ENCODE results near the gene SPTBN4. TPM values are rescaled to one million over a fixed set of nuclear protein-coding genes. Genes with fewer than 3 reads are reported as not detected.
"Not testable (repeated sequence)": the region's sequence is repeated elsewhere in the genome, so short reads cannot be mapped to it uniquely, and the experiment has no call there.

The SPTBN4 gene
- total RNA-seq, 5 donors from 2014 or later (not counting 1 experiment from before 2014, with no cell fraction given): 0.37 to 1.2 (median 0.66) TPM

DNA sequence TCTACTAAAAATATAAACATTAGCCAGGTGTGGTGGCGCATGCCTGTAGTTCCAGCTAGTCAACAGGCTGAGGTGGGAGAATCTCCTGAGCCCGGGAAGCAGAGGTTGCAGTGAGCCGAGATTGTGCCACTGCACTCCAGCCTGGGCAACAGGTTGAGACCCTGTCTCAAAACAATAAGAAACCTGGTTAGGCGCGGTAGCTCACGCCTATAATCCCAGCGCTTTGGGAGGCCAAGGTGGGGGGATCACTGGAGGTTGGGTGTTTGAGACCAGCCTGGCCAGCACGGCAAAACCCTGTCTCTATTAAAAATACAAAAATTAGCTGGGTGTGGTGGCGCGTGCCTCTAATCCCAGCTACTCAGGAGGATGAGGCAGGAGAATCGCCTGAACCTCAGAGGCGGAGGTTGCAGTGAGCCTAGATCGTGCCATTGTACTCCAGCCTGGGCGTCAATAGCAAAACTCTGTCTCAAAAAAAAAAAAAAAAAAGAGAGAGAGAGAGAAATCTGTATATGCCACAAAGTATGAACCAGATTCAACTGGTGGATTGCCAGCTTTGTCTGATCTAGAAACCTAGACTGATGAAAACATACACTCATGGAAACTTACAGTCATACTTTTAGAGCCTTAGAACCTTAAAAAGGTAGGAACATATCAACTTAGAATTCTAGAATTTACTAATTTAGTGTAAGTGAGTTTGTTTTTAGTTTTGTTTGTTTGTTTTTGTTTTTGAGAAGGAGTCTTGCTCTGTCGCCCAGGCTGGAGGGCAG lies 9.3 kb downstream of the SPTBN4 start:
- H3K27ac Mint-ChIP-seq; H3K27ac ChIP-seq (ENCODE audit: low read length); H3K4me1 Mint-ChIP-seq; H3K27me3 ChIP-seq (replicated peaks in 1 of 2; ENCODE audit: control insufficient read depth in 2 of 2, extremely low read depth in 1 of 2, insufficient read depth in 2 of 2, low read length in 1 of 2); H3K9me3 Mint-ChIP-seq; H3K9me3 ChIP-seq; H3K36me3 Mint-ChIP-seq; DNase-seq; H3K27me3 Mint-ChIP-seq; H3K4me3 Mint-ChIP-seq; H3K36me3 ChIP-seq (ENCODE audit: control insufficient read depth in 2 of 2, extremely low read depth in 1 of 2, insufficient read depth in 1 of 2, low read length in 1 of 2); POLR2A ChIA-PET; ATAC-seq (replicated peaks in 1 of 4); H3K4me1 ChIP-seq (ENCODE audit: control insufficient read depth in 1 of 2, extremely low read depth in 1 of 2, insufficient read depth in 2 of 2, low read length in 2 of 2); H3K4me3 ChIP-seq (ENCODE audit: control insufficient read depth in 1 of 2, extremely low read depth in 1 of 2, low read length in 1 of 2): not testable (repeated sequence)
- CTCF ChIA-PET: interaction anchor here in 1 of 2 donors (0.6 kb wide), 1 partner anchor 655 kb away, joined by 6 read pairs; no protein-coding TSS in a partner anchor
- 88% methylated on average over 11 of the region's 15 CpGs for WGBS (ENCODE audit: insufficient coverage)

DNA sequence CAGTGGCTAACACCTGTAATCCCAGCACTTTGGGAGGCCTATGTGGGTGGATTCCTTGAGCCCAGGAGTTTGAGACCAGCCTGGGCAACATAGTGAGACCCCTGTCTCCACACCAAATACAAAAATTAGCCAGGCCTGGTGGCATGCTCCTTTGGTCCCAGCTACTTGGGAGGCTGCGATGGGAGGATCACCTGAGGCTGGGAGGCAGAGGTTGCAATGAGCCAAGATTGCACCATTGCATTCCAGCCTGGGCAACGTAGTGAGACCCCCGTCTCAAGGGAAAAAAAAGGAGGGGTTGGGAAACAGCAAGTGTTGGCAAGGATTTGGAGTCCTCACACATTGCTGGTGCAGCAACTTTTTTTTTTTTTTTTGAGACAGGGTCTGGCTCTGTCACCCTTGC lies 19.2 kb downstream of the SPTBN4 start:
- Histone ChIP-seq H3K9me3 (no peaks in the 10 kb centered on the region), H3K4me3 (ENCODE audit: control insufficient read depth in 1 of 2, extremely low read depth in 1 of 2, low read length in 1 of 2) (no peak overlapping the region), H3K27me3 (replicated peaks in 1 of 2; ENCODE audit: control insufficient read depth in 2 of 2, extremely low read depth in 1 of 2, insufficient read depth in 2 of 2, low read length in 1 of 2) (peaks cover 0 to 62% of the 10 kb centered on the region in 2 experiments), H3K27ac (ENCODE audit: low read length) (no peak overlapping the region), H3K4me1 (ENCODE audit: control insufficient read depth in 1 of 2, extremely low read depth in 1 of 2, insufficient read depth in 2 of 2, low read length in 2 of 2) (peaks cover 0 to 6% of the 10 kb centered on the region in 2 experiments), H3K36me3 (ENCODE audit: control insufficient read depth in 2 of 2, extremely low read depth in 1 of 2, insufficient read depth in 1 of 2, low read length in 1 of 2) (no peaks in the 10 kb centered on the region)
- DNase-seq (no peak), ATAC-seq (replicated peaks in 1 of 4) (no peak)
- WGBS (ENCODE audit: insufficient coverage): 86% methylated on average over 3 of the region's 3 CpGs
- Mint-ChIP-seq H3K36me3 (no peaks in the 10 kb centered on the region), H3K27me3 (peaks cover 28 to 31% of the 10 kb centered on the region in 2 donors), H3K27ac (no peak overlapping the region), H3K9me3 (no peaks in the 10 kb centered on the region), H3K4me1 (peaks cover 2 to 6% (median 3%) of the 10 kb centered on the region in 3 donors), H3K4me3 (no peak overlapping the region)
- POLR2A ChIA-PET: no interaction called here
- CTCF ChIA-PET: no interaction called here

DNA sequence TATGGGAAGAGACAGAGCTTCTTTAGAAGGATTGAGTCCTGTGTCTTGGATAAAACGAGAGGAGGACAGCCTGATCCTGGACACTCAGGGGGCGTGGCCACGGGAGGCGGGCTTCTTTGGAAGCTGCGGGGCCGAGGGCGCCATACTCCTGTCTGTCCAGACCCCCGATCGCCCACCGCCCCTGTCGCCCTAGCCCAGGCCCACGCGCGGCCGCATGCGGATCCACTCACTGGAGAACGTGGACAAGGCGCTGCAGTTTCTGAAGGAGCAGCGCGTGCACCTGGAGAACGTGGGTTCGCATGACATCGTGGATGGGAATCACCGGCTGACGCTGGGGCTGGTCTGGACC lies 23.1 kb downstream of the SPTBN4 start:
- Histone ChIP-seq H3K9me3 (no peaks in the 10 kb centered on the region), H3K36me3 (ENCODE audit: control insufficient read depth in 2 of 2, extremely low read depth in 1 of 2, insufficient read depth in 1 of 2, low read length in 1 of 2) (no peaks in the 10 kb centered on the region), H3K4me3 (ENCODE audit: control insufficient read depth in 1 of 2, extremely low read depth in 1 of 2, low read length in 1 of 2) (no peak overlapping the region), H3K4me1 (ENCODE audit: control insufficient read depth in 1 of 2, extremely low read depth in 1 of 2, insufficient read depth in 2 of 2, low read length in 2 of 2) (peaks cover 0 to 6% of the 10 kb centered on the region in 2 experiments), H3K27ac (ENCODE audit: low read length) (no peak overlapping the region), H3K27me3 (replicated peaks in 1 of 2; ENCODE audit: control insufficient read depth in 2 of 2, extremely low read depth in 1 of 2, insufficient read depth in 2 of 2, low read length in 1 of 2) (peaks cover 0 to 51% of the 10 kb centered on the region in 2 experiments)
- Mint-ChIP-seq H3K27me3 (peaks cover 27 to 34% of the 10 kb centered on the region in 2 donors), H3K4me1 (peaks cover 2 to 6% (median 3%) of the 10 kb centered on the region in 3 donors), H3K4me3 (no peak overlapping the region), H3K9me3 (no peaks in the 10 kb centered on the region), H3K27ac (no peak overlapping the region), H3K36me3 (no peaks in the 10 kb centered on the region)
- POLR2A ChIA-PET: no interaction called here
- ATAC-seq (replicated peaks in 1 of 4) (no peak), DNase-seq (no peak)
- WGBS (ENCODE audit: insufficient coverage): 73% methylated on average over 25 of the region's 25 CpGs
- CTCF ChIA-PET: no interaction called here

DNA sequence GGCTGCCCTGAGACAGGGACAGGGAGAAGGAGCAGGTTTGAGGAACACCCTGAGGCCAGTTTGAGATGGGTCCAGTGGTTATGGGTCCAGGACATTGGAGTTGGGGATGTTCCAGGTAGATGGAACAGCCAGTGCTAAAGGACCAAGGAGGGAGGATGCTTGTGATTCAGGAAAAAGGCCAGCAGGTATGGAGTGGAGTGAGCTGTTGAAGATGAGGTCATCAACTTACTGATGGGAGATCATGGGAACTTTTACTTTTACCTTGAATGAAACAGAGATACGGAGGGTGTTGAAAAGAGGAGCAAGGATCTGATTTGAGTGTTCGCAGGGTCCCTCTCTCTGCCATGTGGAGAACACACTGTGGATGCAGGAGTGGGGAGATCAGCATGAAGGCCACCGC lies 25.5 kb downstream of the SPTBN4 start:
- Mint-ChIP-seq H3K36me3 (no peaks in the 10 kb centered on the region), H3K27ac (no peak overlapping the region), H3K4me1 (peaks cover 2 to 6% (median 3%) of the 10 kb centered on the region in 3 donors), H3K27me3 (peaks cover 16 to 27% of the 10 kb centered on the region in 2 donors), H3K4me3 (no peak overlapping the region), H3K9me3 (no peaks in the 10 kb centered on the region)
- Histone ChIP-seq H3K36me3 (ENCODE audit: control insufficient read depth in 2 of 2, extremely low read depth in 1 of 2, insufficient read depth in 1 of 2, low read length in 1 of 2) (no peaks in the 10 kb centered on the region), H3K4me1 (ENCODE audit: control insufficient read depth in 1 of 2, extremely low read depth in 1 of 2, insufficient read depth in 2 of 2, low read length in 2 of 2) (peaks cover 0 to 6% of the 10 kb centered on the region in 2 experiments), H3K27ac (ENCODE audit: low read length) (no peak overlapping the region), H3K4me3 (ENCODE audit: control insufficient read depth in 1 of 2, extremely low read depth in 1 of 2, low read length in 1 of 2) (no peak overlapping the region), H3K9me3 (no peaks in the 10 kb centered on the region), H3K27me3 (replicated peaks in 1 of 2; ENCODE audit: control insufficient read depth in 2 of 2, extremely low read depth in 1 of 2, insufficient read depth in 2 of 2, low read length in 1 of 2) (peaks cover 0 to 34% of the 10 kb centered on the region in 2 experiments)
- POLR2A ChIA-PET: interaction anchor here in 1 of 2 donors (0.7 kb wide), 1 partner anchor 194 kb away, joined by 3 read pairs; no protein-coding TSS in a partner anchor
- DNase-seq (no peak), ATAC-seq (replicated peaks in 1 of 4) (no peak)
- CTCF ChIA-PET: interaction anchor here in 1 of 2 donors (0.6 kb wide), 1 partner anchor 30 kb away, joined by 8 read pairs; no protein-coding TSS in a partner anchor
- WGBS (ENCODE audit: insufficient coverage): 100% methylated on average over 2 of the region's 3 CpGs

DNA sequence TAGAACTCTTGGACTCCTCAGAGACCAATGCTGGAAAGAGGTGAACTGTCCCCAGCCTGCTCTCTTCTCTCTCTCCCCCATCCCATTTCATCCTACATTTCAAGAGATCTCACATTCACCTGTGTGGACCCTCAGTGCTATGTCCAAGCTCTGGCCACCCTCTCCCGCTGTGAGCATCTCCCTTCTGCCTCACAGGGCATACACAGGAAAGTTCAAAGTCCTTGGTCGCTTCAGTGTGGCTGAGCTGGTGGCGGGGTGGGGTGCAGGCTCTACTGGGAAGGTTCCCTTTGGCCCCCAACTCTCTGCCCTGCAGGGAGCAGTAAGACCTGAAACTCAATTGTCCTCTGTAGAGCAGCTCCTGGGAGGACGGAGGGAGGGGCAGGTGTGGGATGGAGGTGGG lies 27.0 kb downstream of the SPTBN4 start:
- H3K4me3 ChIP-seq (ENCODE audit: control insufficient read depth in 1 of 2, extremely low read depth in 1 of 2, low read length in 1 of 2): no peak overlapping the region
- no peak overlapping the region for H3K27ac ChIP-seq (ENCODE audit: low read length)
- Mint-ChIP-seq H3K4me3 (no peak overlapping the region), H3K9me3 (no peaks in the 10 kb centered on the region), H3K27me3 (peaks cover 8 to 19% of the 10 kb centered on the region in 2 donors), H3K27ac (no peak overlapping the region), H3K4me1 (no peaks in the 10 kb centered on the region), H3K36me3 (no peaks in the 10 kb centered on the region)
- ChIA-PET POLR2A (no interaction called here), CTCF (no interaction called here)
- H3K27me3 ChIP-seq (replicated peaks in 1 of 2; ENCODE audit: control insufficient read depth in 2 of 2, extremely low read depth in 1 of 2, insufficient read depth in 2 of 2, low read length in 1 of 2): peaks cover 0 to 20% of the 10 kb centered on the region in 2 experiments
- no peaks in the 10 kb centered on the region for H3K4me1 ChIP-seq (ENCODE audit: control insufficient read depth in 1 of 2, extremely low read depth in 1 of 2, insufficient read depth in 2 of 2, low read length in 2 of 2)
- H3K36me3 ChIP-seq (ENCODE audit: control insufficient read depth in 2 of 2, extremely low read depth in 1 of 2, insufficient read depth in 1 of 2, low read length in 1 of 2): no peaks in the 10 kb centered on the region
- WGBS (ENCODE audit: insufficient coverage): 40% methylated on average over 2 of the region's 4 CpGs
- no peak for ATAC-seq (replicated peaks in 1 of 4)
- H3K9me3 ChIP-seq: no peaks in the 10 kb centered on the region
- DNase-seq: no peak

DNA sequence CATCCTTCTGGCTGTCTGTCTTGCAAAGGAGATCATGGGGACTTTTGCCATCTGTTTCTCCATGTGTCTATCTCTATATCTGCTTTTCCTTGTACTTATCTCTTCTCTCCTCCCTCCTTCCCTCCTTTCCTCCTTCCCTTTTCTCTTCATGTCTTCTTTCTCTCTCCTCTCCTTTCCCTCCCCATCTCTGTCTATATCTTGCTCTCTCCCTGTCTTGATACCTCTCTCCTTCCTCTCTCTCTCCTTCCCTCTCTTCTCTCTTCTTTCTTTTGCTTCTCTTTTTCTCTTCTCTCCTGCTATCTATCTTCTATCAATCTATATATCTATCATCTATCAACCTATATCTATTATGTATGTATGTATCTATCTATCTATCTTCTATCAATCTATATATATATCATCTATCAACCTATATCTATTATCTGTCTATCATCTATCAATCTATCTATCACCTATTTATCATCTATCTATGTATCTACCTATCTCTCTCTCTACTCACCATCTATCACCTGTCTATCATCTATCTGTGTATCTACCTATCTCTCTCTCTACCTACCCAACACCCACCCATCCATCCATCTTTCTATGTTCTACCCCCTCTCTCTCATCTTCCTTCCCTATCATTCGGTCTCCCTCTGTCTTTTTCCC lies 27.5 kb downstream of the SPTBN4 start:
- Histone ChIP-seq H3K36me3 (ENCODE audit: control insufficient read depth in 2 of 2, extremely low read depth in 1 of 2, insufficient read depth in 1 of 2, low read length in 1 of 2) (no peaks in the 10 kb centered on the region), H3K4me3 (ENCODE audit: control insufficient read depth in 1 of 2, extremely low read depth in 1 of 2, low read length in 1 of 2) (no peak overlapping the region), H3K9me3 (no peaks in the 10 kb centered on the region), H3K4me1 (ENCODE audit: control insufficient read depth in 1 of 2, extremely low read depth in 1 of 2, insufficient read depth in 2 of 2, low read length in 2 of 2) (no peaks in the 10 kb centered on the region), H3K27me3 (replicated peaks in 1 of 2; ENCODE audit: control insufficient read depth in 2 of 2, extremely low read depth in 1 of 2, insufficient read depth in 2 of 2, low read length in 1 of 2) (peaks cover 0 to 18% of the 10 kb centered on the region in 2 experiments), H3K27ac (ENCODE audit: low read length) (no peak overlapping the region)
- ChIA-PET CTCF (no interaction called here), POLR2A (no interaction called here)
- no peaks in the 10 kb centered on the region for H3K36me3 Mint-ChIP-seq
- ATAC-seq (replicated peaks in 1 of 4) (no peak), DNase-seq (no peak)
- no peak overlapping the region for H3K4me3 Mint-ChIP-seq
- H3K9me3 Mint-ChIP-seq: no peaks in the 10 kb centered on the region
- H3K4me1 Mint-ChIP-seq: no peaks in the 10 kb centered on the region
- peaks cover 8 to 19% of the 10 kb centered on the region in 2 donors for H3K27me3 Mint-ChIP-seq
- no peak overlapping the region for H3K27ac Mint-ChIP-seq
- 82% methylated on average over 1 of the region's 1 CpG for WGBS (ENCODE audit: insufficient coverage)

Measured in T-cell (primary cell).